GM18519 (cell line): ENCODE measurements around the gene LOXL4.

ENCODE experiments used
- ATAC-seq: cut with Tn5 transposase; IDR thresholded peaks from one replicate; pipeline ENCODE4 v1.9.1; 2021; ENCODE audit warnings: mild to moderate bottlenecking, moderate library complexity; ENCODE audit not compliant: unreplicated experiment, low FRiP score

Gene LOXL4

DNA sequence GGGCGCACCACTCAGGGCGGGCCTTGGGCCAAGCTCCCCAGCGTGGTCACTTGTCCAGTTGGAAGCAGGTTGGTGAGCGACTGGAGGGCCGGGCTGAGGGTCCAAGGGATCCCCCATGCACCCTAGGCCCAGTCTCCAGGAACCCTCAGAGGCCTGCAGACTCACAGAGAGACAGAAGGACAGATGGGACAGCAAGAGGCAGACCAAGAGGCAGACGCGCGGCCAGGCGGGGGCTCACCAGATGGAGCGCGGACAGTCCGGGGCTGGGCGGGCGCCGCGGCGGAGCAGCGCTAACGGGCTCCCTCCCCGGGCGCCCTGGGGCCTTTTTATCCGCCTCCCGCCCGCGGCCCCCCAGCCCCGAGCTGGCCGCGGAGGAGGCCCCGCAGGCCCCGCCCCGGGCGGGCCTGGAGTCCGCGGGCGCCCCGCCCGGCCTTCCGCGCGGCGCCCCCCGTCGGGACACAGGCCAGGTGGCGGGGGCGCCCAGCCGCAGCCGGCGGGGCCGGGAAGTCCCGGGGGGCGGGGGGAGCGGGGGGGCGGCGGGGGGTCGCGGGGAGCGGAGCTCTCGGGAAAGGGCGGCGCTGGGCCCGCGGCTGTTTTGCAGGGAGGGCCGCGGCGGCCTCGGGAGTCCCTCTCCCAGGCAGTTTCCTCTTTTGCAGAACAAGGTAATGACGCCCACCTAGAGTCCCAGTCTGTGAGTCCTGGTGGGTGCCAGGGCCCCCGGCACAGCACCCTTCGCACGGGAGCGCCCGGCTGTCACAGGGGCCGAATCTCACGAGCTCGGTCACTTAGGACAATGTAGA is at the start of gene LOXL4:
TSS of gene LOXL4 (minus strand) at position 301 of the 800 bp plus-strand sequence. CDS start 5,175 bp downstream, outside the sequence.
- no peak for ATAC-seq

DNA sequence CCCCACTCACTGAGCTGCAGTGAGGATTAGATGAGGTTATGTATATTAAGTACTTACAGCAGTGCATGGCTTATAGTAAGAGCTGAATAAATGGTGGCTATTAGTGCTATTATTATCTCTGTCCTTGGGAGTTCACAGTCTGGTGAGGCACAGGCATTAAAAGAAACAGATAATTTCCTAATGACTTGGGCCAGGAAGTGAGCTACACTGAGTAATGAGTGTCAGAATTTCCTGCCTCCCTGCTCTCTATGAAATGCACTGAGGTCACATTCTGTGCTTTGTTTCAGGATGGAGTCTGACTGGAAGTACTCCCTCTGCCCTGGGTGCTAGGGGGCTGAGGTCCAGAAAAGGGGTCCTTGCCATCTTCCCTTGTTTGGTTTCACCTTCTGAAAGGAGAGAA is 48.7 kb upstream of the LOXL4 start:
- no peak for ATAC-seq

DNA sequence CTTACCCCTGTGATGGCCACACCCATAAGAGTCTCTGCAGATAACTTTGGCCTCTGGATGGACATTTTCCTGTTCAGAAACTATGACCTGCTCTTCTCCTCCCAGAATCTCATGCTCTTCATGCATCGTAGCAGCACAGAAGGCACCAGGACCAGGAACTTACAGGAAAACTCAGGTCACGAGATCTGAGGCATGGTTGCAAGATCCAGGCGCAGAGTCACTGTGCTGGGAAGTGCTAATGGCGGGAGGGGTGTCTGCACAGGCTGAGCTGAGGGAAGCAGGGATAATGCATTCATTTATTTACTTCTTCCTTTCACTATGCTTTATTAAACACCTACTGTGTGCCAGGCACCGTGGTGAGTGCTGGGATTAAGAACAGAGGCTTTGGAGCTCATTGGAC is 48.2 kb upstream of the LOXL4 start:
- no peak for ATAC-seq

DNA sequence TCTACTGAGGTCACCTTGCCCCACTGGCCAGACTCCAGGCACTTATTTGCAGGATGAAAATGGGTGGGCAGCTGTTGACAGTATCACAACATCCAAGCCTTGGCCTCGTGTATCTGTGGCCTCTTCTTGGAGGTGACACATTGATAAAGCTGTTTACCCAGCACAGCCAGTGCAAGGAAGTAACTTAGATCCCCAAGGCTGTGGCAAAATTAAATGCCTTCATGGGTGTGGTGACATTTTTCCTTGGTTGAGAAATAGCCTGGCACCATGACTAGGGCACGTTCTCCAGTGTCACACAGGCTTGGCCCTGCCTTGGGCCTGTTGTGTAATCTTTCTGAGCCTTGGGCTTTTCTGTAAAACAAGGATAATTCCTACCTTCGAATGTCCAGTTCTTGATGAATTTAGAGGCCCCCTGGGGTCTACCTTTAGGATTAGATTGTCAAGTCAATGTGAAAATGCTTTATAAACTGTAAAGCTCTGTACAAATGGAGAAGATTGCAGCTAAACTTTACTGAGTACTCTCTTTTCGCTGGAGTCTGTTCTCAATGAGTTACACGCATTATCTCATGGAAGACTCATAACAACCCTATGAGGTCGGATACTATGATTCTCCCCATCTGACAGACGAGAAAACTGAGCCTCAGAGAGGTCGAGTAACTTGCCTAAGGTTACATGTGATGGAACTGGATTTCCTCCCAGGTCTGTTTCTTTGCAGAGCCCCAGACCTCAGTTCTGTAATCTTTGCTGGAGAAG is 46.7 kb upstream of the LOXL4 start:
- ATAC-seq: no peak

DNA sequence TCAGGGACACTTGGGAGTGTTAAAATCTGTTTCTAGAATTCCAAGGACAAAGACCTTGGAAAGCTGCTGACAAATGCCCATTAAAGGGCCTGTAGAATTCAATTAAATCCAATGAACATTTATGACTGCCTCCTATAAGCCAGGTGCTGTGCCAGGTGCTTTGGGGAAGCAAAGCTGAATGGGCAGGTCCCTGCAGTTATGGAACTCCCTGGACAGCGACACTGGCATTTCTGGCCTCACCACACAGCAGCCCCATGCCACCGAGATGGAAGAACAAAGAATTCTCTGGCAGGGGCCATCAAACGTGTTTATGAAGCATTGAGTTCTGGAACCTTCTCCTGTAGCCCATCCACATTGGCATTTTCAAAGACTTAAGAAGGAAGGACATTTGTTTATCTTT is 45.6 kb upstream of the LOXL4 start:
- no peak for ATAC-seq

DNA sequence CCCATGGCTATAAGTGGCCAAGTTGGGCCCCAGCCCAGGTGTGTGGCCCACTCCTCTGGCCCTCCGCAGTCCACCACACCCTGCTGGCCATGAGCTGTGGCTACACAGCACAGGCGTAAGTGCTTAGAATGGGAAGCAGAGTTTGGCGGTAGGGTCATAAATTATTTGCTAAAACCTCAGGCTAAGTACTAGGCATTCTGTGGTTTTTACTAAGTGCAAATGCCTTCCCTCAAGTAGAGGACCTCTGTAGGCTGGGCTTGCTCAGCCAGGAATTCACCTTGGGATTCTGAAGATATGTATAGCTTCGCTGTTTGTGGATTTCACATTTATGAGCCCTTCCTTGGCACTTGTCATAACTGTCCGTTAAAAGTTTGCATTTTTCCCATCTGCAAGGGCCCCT is 44.8 kb upstream of the LOXL4 start:
- no peak for ATAC-seq

DNA sequence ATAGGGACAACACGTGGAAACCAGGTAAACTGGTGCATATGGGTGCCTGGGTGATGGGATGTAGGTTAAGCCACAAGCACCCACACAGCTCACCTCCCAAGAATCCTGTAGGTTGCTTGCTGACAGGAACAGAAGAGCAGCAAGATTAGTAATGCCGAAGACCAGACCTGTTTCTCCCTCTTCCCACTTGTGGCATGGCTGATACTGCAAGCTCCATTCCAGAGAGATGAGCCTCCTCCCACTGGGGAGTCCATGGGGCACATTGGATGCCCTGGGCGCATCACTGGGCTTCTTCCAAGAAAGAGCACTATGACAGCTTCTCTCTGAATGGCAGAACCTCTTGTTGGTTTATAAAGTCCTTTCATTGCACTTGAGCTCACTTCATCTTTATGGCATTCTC is 44.4 kb upstream of the LOXL4 start:
- ATAC-seq: no peak

DNA sequence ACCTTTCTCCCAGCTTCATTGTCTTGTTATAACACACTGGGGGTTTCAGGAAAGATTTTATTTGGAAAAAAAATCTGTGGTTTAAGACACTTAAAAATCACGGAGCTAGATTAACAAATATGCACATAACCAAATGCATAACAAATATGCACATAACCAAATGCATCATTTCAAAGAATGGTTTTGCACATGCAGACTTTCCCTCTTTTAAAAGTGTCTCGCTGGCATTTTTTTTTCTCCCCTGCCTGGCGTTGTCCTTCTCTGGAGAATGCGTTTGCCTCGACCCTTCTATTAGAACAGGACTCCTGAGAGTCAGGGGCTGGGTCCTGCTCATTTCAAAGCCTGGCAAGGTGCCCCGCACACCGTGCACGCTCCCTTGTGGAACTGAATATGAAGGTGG is 42.7 kb upstream of the LOXL4 start:
- ATAC-seq: no peak

DNA sequence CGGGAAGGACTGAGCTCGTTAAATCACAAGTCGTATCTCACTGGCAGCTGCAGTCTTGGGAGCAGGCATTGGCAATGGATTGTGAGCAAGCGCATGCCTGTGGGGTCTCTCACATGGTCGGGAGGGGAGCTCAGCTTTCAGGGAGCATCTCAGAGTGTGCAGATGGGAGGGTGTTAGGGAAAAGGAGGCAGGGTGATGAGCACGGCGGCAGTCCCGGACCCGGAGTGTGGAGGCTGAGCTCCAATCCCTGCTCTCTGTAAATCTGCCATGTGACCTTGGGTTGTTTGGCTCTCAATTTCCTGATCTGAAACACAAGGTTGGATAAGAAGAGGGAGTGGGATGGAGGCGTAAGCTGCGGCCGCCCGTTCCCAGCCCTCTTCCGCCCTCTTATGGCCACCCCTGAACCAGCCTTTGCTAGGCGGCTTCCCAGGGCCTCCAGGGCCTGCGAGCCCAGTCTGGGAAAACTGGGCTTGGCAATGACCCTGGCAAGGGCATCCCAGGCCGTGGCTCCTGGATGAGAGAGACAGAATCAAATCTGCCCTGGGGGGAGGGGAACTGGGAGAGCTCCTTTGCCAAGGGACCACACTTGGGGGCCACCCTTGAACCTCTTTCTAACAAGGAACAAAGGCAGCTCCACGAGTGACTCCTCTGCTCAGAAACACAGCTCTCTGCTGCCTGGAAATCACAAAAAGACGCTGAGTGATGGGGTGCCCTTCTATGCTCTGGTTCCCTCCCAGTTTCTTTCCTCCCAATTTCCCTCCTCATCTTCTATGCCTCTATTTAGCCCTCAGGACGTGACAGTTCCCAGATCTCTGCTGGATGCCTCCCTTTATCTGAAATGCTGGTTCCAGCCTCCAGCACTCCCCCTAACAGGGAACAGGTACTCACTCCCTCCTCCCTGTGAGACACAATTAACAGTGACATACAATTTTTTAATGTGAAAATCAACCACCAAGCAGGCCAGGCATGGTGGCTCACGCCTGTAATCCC is 41.7 kb upstream of the LOXL4 start:
- ATAC-seq: no peak

DNA sequence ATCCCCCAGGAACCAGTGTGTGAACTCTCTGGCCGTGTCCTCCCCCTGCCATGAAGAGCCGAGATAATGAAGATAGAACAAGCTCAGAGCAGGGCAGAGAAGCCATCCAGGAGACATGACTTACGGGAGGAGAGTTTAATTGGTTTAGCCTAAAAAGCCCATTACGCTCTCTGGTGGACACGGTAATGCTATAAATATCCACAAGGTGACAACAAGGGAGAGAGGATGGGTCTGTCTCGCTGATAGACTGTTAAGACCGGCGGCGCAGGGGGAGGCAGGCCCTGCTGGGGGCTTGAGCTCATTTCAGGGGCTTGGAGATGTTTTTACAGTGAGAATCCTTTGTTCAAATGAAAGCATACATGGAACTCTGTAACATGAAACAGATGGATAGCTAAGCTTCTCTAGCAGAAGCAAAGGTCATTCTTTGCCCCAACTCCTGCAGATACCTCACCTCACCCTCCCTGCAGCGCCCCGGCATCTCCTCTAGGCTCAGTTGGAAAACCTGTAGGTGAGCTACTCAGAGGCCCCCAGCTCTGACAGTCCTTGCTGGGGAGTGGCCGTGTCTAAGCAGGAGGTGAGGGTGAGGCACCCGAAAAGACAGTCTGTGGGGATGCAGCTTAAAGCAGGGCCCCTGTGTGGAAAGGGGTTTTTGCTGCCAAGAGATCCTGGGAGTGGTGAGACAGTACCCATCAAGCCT is 40.8 kb upstream of the LOXL4 start:
- ATAC-seq: no peak

DNA sequence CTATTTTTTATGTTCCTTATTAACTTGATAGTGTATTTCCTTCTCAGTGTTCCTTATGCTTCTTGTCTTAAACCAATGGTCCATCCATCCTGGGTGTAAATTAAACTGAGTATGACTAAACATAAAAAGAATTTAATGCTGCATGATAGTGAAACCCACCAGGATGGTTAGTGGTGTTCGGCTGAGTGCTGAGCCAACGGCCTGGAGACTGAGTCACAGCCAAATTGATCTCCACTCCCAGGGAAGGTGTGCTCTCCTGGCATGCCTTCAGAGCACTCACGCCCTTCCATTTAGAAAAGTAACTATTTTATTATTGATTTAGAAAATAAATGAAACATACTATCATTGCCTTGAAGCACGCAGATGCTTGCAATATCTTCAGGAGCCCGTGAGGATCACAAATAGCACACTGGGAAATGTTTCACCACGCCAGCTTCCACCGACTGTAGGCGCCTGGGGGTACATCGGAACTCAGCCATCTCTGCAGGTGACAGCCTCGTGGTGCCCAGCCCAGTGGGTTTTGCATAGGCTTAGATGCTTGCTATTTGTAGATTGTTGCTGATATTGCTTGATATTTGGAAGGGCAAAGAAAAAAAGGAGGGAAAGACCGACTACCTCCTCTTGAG is 40.0 kb upstream of the LOXL4 start:
- ATAC-seq: no peak

DNA sequence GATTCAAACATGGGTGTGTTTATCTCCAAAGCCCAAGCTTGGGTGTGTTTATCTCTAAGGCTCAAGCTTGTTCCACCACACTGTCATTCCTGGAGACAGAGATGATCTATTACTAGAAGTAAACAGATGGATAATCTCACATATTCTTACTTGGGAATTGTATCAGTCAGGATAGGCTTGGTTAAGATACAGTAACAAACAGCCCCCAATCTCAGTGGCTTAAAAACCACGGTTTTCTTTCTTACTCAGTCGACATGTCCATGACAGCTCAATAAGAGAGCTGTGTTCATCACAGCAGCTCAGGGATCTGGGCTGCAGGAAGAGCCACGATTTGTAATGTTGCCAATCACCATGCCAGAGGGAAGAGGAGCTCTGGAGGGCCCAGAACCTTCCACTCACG is 38.5 kb upstream of the LOXL4 start:
- no peak for ATAC-seq

DNA sequence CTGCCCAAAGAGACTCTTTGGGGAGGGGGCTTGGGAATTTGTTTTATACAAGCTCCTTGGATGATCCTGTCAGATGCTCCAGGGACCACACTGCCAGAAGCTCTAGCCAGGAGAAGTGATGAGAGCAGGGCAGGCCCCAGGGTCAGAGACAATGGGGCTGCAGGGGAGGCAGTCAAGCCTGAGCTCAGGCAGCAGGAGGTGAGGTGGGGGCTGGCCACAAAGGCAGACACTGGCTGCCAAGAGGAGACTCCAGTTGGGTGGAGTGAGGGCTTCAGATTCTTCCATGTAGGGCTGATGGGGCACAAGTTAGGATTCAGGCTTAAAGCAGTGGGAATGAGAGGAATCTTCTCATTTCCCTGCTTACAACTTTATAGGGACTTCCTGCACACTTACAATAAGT is 35.6 kb upstream of the LOXL4 start:
- no peak for ATAC-seq

DNA sequence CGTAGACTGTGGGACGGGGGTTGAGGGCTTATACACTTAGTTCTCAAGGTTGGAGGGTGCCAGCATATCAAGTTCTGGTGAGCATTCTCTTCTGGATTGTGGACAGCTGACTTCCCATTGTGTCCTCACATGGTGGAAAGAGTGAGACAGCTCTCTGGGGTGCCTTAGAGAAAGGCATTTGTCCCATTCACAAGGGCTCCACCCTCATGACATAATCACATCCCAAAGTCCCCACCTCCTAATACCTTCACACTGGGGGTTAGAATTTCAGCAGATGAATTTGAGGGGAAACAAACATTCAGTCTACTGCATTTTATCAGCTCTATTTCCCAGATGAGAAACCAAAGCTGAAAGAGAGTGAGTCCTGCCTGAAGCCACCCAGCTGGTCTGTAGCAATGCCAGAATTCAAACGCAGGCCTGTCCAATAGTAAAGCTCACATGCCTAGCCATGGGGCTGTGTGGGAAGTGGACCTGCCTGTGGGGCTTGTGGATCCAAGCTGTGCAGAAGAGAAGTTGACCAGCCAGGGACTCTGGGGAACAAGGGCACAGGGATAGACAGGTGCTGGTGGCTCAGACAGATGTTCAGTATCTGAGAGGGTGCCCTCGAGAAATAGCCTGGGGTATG is 34.9 kb upstream of the LOXL4 start:
- ATAC-seq: no peak

DNA sequence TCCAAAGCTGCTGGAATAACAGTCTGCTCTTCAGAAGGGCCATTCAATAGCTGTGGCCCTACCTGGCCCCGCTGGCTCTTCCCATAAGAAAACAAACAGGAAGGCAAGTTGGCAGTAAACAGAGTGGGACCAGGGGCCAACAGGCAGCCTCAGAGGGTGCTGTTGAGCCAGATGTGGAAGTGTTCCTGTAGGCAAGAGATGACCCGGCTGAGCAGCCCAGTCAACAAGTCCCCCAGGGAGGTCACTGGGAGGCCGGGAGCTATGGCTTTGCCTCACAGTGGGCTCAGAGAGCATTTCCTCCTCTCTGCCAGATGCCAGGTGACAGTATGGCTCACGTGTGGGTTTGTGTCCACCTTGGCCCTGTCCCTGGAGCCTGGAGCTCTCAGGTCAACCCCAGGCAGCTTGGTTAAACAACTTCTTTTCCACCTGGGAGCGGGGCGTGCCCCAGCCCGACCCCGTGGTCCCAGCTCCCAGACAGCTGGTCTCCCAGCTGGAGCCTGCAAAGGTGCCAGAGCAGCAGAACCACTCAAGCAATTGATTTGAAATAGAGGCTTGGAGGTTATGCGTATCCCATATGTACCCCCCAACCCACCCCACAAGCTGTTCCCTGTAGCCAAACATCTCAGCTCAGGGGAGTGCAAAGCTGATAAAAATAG is 33.8 kb upstream of the LOXL4 start:
- no peak for ATAC-seq

DNA sequence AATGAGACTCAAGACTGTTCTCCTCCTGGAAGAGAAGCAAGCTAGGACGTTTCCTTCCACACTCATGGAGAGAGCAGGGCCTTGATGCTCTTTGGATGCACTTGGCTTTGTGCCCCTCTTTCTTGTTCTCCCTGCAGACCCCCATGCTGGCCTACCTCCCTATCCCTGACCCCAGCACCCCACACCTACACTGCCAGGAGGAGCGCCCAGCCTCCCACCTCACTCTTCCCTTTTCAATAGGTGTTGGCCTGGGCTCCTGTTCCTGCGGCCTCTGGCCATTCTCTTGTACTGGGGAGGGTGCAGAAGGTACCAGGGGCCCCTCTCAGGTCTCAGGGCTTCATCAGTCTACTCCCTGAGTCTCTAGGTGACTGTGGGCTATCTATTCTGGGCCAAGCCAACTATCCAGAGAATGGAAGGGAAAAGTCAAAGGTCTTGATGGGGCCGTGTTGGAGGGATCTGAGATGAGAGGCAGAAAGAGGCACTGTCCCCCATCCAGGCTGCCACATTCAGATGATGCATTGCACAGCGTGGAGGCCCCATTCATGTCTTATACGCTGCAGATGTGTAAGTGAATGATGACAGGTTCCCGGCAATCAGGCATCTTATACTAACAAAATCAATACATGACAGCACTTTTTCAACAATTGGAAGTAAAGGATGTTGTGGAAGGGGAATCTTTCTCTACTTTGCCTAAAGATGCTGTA is 32.7 kb upstream of the LOXL4 start:
- no peak for ATAC-seq

DNA sequence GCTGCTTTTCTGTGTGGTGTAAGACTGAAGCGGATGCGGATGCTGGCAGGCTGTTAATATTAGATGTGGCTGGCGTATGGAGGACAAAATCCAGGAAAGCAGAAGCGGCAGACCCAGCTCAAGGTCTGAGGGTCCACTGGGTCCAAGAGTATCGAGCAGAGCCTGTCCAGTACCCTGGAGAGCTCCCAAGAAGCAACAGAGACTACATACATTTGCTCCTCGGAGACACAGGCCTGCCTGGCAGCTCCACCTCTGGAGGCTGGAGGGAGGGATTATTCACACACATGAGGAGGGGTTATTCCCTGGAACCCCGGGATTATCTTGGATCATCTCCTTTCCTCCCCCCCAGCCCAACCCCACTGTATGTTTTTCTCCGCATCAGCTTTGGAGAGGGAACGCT is 31.3 kb upstream of the LOXL4 start:
- ATAC-seq: no peak

DNA sequence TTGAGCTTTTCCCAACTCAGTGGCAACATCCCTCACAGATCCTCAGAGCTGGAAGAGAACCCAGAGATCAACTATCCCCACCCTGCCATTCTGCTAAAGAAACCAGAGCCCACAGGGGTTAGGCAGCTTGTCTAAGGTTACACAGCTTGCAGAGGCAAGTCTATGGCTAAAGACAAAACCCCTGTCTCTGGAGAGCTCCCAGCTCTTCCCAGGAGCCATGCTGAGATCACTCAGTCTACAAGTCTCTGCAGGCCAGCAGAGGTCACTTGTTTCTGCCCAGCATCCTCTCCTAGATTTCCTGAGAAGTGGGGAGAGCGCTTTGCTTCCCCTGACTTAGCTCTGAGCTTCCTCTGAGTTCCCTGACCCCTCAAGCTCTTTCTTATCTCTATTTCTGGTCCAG is 28.5 kb upstream of the LOXL4 start:
- ATAC-seq: no peak
